ENCODE results near the gene FOXC2.

Gene FOXC2

GRCh38 chr16:86533076-86533475 lies 33.6 kb upstream of the FOXC2 start:
- peaks cover 7 to 19% of the 10 kb centered on the region in 2 donors for H3K36me3 ChIP-seq (ENCODE audit: control insufficient read depth in 2 of 2, insufficient read depth in 2 of 2, low read length in 2 of 2)
- H3K27me3 ChIP-seq (ENCODE audit: control insufficient read depth in 2 of 2, insufficient read depth in 2 of 2, low read length in 2 of 2) = no peaks in the 10 kb centered on the region
- no peak overlapping the region for H3K9ac ChIP-seq (ENCODE audit: low read depth in 1 of 2, low read length in 2 of 2)
- no peak overlapping the region for H3K27ac ChIP-seq (ENCODE audit: low read depth in 2 of 2, low read length in 2 of 2)
- no peaks in the 10 kb centered on the region for H3K9me3 ChIP-seq (ENCODE audit: control insufficient read depth in 2 of 2, low read length in 2 of 2)
- H3K4me3 ChIP-seq (ENCODE audit: low read length in 2 of 2) = no peak overlapping the region
- H3K4me1 ChIP-seq (ENCODE audit: control insufficient read depth in 2 of 2, insufficient read depth in 2 of 2, low read length in 2 of 2) = peaks cover 0 to 5% of the 10 kb centered on the region in 2 donors

GRCh38 chr16:86533767-86534351 lies 32.8 kb upstream of the FOXC2 start:
- H3K4me1 ChIP-seq (ENCODE audit: control insufficient read depth in 2 of 2, insufficient read depth in 2 of 2, low read length in 2 of 2) = peaks cover 0 to 5% of the 10 kb centered on the region in 2 donors
- H3K27me3 ChIP-seq (ENCODE audit: control insufficient read depth in 2 of 2, insufficient read depth in 2 of 2, low read length in 2 of 2) = no peaks in the 10 kb centered on the region
- no peak overlapping the region for H3K9ac ChIP-seq (ENCODE audit: low read depth in 1 of 2, low read length in 2 of 2)
- H3K27ac ChIP-seq (ENCODE audit: low read depth in 2 of 2, low read length in 2 of 2) = no peak overlapping the region
- no peak overlapping the region for H3K4me3 ChIP-seq (ENCODE audit: low read length in 2 of 2)
- no peaks in the 10 kb centered on the region for H3K9me3 ChIP-seq (ENCODE audit: control insufficient read depth in 2 of 2, low read length in 2 of 2)
- peaks cover 13 to 26% of the 10 kb centered on the region in 2 donors for H3K36me3 ChIP-seq (ENCODE audit: control insufficient read depth in 2 of 2, insufficient read depth in 2 of 2, low read length in 2 of 2)

GRCh38 chr16:86534779-86535615 lies 31.6 kb upstream of the FOXC2 start:
- no peaks in the 10 kb centered on the region for H3K27me3 ChIP-seq (ENCODE audit: control insufficient read depth in 2 of 2, insufficient read depth in 2 of 2, low read length in 2 of 2)
- H3K4me3 ChIP-seq (ENCODE audit: low read length in 2 of 2) = no peak overlapping the region
- no peak overlapping the region for H3K27ac ChIP-seq (ENCODE audit: low read depth in 2 of 2, low read length in 2 of 2)
- no peak overlapping the region for H3K9ac ChIP-seq (ENCODE audit: low read depth in 1 of 2, low read length in 2 of 2)
- H3K9me3 ChIP-seq (ENCODE audit: control insufficient read depth in 2 of 2, low read length in 2 of 2) = no peaks in the 10 kb centered on the region
- H3K36me3 ChIP-seq (ENCODE audit: control insufficient read depth in 2 of 2, insufficient read depth in 2 of 2, low read length in 2 of 2) = peaks cover 22 to 37% of the 10 kb centered on the region in 2 donors
- H3K4me1 ChIP-seq (ENCODE audit: control insufficient read depth in 2 of 2, insufficient read depth in 2 of 2, low read length in 2 of 2) = peaks cover 0 to 5% of the 10 kb centered on the region in 2 donors

GRCh38 chr16:86536621-86537020 lies 30.0 kb upstream of the FOXC2 start:
- H3K9me3 ChIP-seq (ENCODE audit: control insufficient read depth in 2 of 2, low read length in 2 of 2) = no peaks in the 10 kb centered on the region
- H3K27me3 ChIP-seq (ENCODE audit: control insufficient read depth in 2 of 2, insufficient read depth in 2 of 2, low read length in 2 of 2) = no peaks in the 10 kb centered on the region
- H3K4me1 ChIP-seq (ENCODE audit: control insufficient read depth in 2 of 2, insufficient read depth in 2 of 2, low read length in 2 of 2) = peaks cover 0 to under 1% of the 10 kb centered on the region in 2 donors
- H3K27ac ChIP-seq (ENCODE audit: low read depth in 2 of 2, low read length in 2 of 2) = no peak overlapping the region
- H3K9ac ChIP-seq (ENCODE audit: low read depth in 1 of 2, low read length in 2 of 2) = no peak overlapping the region
- peaks cover 35 to 52% of the 10 kb centered on the region in 2 donors for H3K36me3 ChIP-seq (ENCODE audit: control insufficient read depth in 2 of 2, insufficient read depth in 2 of 2, low read length in 2 of 2)
- H3K4me3 ChIP-seq (ENCODE audit: low read length in 2 of 2) = no peak overlapping the region

GRCh38 chr16:86537486-86537885 lies 29.1 kb upstream of the FOXC2 start:
- Histone ChIP-seq H3K9me3 (ENCODE audit: control insufficient read depth in 2 of 2, low read length in 2 of 2) (no peaks in the 10 kb centered on the region), H3K27me3 (ENCODE audit: control insufficient read depth in 2 of 2, insufficient read depth in 2 of 2, low read length in 2 of 2) (no peaks in the 10 kb centered on the region), H3K4me3 (ENCODE audit: low read length in 2 of 2) (no peak overlapping the region), H3K27ac (ENCODE audit: low read depth in 2 of 2, low read length in 2 of 2) (no peak overlapping the region), H3K9ac (ENCODE audit: low read depth in 1 of 2, low read length in 2 of 2) (no peak overlapping the region), H3K36me3 (ENCODE audit: control insufficient read depth in 2 of 2, insufficient read depth in 2 of 2, low read length in 2 of 2) (peaks cover 41 to 60% of the 10 kb centered on the region in 2 donors), H3K4me1 (ENCODE audit: control insufficient read depth in 2 of 2, insufficient read depth in 2 of 2, low read length in 2 of 2) (no peaks in the 10 kb centered on the region)

- no peak overlapping the region for H3K4me3 ChIP-seq (ENCODE audit: low read length in 2 of 2)
- H3K36me3 ChIP-seq (ENCODE audit: control insufficient read depth in 2 of 2, insufficient read depth in 2 of 2, low read length in 2 of 2) = peaks cover 48 to 64% of the 10 kb centered on the region in 2 donors
- no peaks in the 10 kb centered on the region for H3K9me3 ChIP-seq (ENCODE audit: control insufficient read depth in 2 of 2, low read length in 2 of 2)
- H3K27me3 ChIP-seq (ENCODE audit: control insufficient read depth in 2 of 2, insufficient read depth in 2 of 2, low read length in 2 of 2) = no peaks in the 10 kb centered on the region
- H3K9ac ChIP-seq (ENCODE audit: low read depth in 1 of 2, low read length in 2 of 2) = no peak overlapping the region
- H3K4me1 ChIP-seq (ENCODE audit: control insufficient read depth in 2 of 2, insufficient read depth in 2 of 2, low read length in 2 of 2) = no peaks in the 10 kb centered on the region
- H3K27ac ChIP-seq (ENCODE audit: low read depth in 2 of 2, low read length in 2 of 2) = no peak overlapping the region
Measured at GRCh38 chr16:86538196-86538780, 28.3 kb upstream of the FOXC2 start.

GRCh38 chr16:86540894-86541293 lies 25.7 kb upstream of the FOXC2 start:
- Histone ChIP-seq H3K27me3 (ENCODE audit: control insufficient read depth in 2 of 2, insufficient read depth in 2 of 2, low read length in 2 of 2) (no peaks in the 10 kb centered on the region), H3K9ac (ENCODE audit: low read depth in 1 of 2, low read length in 2 of 2) (no peak overlapping the region), H3K27ac (ENCODE audit: low read depth in 2 of 2, low read length in 2 of 2) (no peak overlapping the region), H3K4me1 (ENCODE audit: control insufficient read depth in 2 of 2, insufficient read depth in 2 of 2, low read length in 2 of 2) (no peaks in the 10 kb centered on the region), H3K4me3 (ENCODE audit: low read length in 2 of 2) (no peak overlapping the region), H3K36me3 (ENCODE audit: control insufficient read depth in 2 of 2, insufficient read depth in 2 of 2, low read length in 2 of 2) (peaks cover 48 to 68% of the 10 kb centered on the region in 2 donors), H3K9me3 (ENCODE audit: control insufficient read depth in 2 of 2, low read length in 2 of 2) (no peaks in the 10 kb centered on the region)

- no peak overlapping the region for H3K9ac ChIP-seq (ENCODE audit: low read depth in 1 of 2, low read length in 2 of 2)
- no peak overlapping the region for H3K27ac ChIP-seq (ENCODE audit: low read depth in 2 of 2, low read length in 2 of 2)
- H3K36me3 ChIP-seq (ENCODE audit: control insufficient read depth in 2 of 2, insufficient read depth in 2 of 2, low read length in 2 of 2) = peaks cover 52 to 66% of the 10 kb centered on the region in 2 donors
- no peak overlapping the region for H3K4me3 ChIP-seq (ENCODE audit: low read length in 2 of 2)
- H3K9me3 ChIP-seq (ENCODE audit: control insufficient read depth in 2 of 2, low read length in 2 of 2) = no peaks in the 10 kb centered on the region
- no peaks in the 10 kb centered on the region for H3K27me3 ChIP-seq (ENCODE audit: control insufficient read depth in 2 of 2, insufficient read depth in 2 of 2, low read length in 2 of 2)
- H3K4me1 ChIP-seq (ENCODE audit: control insufficient read depth in 2 of 2, insufficient read depth in 2 of 2, low read length in 2 of 2) = no peaks in the 10 kb centered on the region
Measured at GRCh38 chr16:86541560-86541959, 25.1 kb upstream of the FOXC2 start.

- Histone ChIP-seq H3K9ac (ENCODE audit: low read depth in 1 of 2, low read length in 2 of 2) (no peak overlapping the region), H3K36me3 (ENCODE audit: control insufficient read depth in 2 of 2, insufficient read depth in 2 of 2, low read length in 2 of 2) (peaks cover 59 to 71% of the 10 kb centered on the region in 2 donors), H3K9me3 (ENCODE audit: control insufficient read depth in 2 of 2, low read length in 2 of 2) (no peaks in the 10 kb centered on the region), H3K27me3 (ENCODE audit: control insufficient read depth in 2 of 2, insufficient read depth in 2 of 2, low read length in 2 of 2) (no peaks in the 10 kb centered on the region), H3K4me1 (ENCODE audit: control insufficient read depth in 2 of 2, insufficient read depth in 2 of 2, low read length in 2 of 2) (no peaks in the 10 kb centered on the region), H3K4me3 (ENCODE audit: low read length in 2 of 2) (no peak overlapping the region), H3K27ac (ENCODE audit: low read depth in 2 of 2, low read length in 2 of 2) (no peak overlapping the region)
Measured at GRCh38 chr16:86542756-86543750, 23.6 kb upstream of the FOXC2 start.

Data from mucosa of rectum (tissue), 2 donors.